Activated naive CD8-positive, alpha-beta T cell treated with anti-CD3 and anti-CD28 coated beads, Interleukin-2, amount 10 ng/mL, durations not matched to agents 7 days and 5 days (primary cell): ENCODE results near the gene DHRS3. TPM values are rescaled to one million over a fixed set of nuclear protein-coding genes. Genes with fewer than 3 reads are reported as not detected.
A peak's percentile ranks its signal among the peaks of the same experiment; 100 is the strongest.

Experiments used
- ATAC-seq: fragments of 150-1000 bp; cut with Tn5 transposase; one replicate; pipeline ENCODE4 v1.10.0; 2021; ENCODE audit warnings: low read depth, moderate library complexity
- POLR2A ChIA-PET: fragments of 350-600 bp; sonication (Branson Sonifier 250); formaldehyde crosslinking; loops from one replicate; lab custom pipeline; 2021; ENCODE audit warnings: antibody characterized with exemption; lab: Charles Lee
- DNase-seq: peaks from one replicate; pipeline ENCODE4 v3.0.0; 2021
- H3K27ac Mint-ChIP-seq: one replicate; pipeline ENCODE4 v1.8.0; 2022; ENCODE audit warnings: mild to moderate bottlenecking, mixed read lengths
- H3K27me3 Mint-ChIP-seq: one replicate; pipeline ENCODE4 v1.8.0; 2022; ENCODE audit warnings: mild to moderate bottlenecking, moderate library complexity, mixed read lengths
- H3K36me3 Mint-ChIP-seq: one replicate; pipeline ENCODE4 v1.8.0; 2021; ENCODE audit warnings: mild to moderate bottlenecking, mixed read lengths
- H3K4me1 Mint-ChIP-seq: one replicate; pipeline ENCODE4 v1.8.0; 2021; ENCODE audit warnings: mixed read lengths
- H3K4me3 Mint-ChIP-seq: one replicate; pipeline ENCODE4 v1.8.0; 2022; ENCODE audit warnings: mild to moderate bottlenecking, moderate library complexity, mixed read lengths
- H3K9me3 Mint-ChIP-seq: one replicate; pipeline ENCODE4 v1.8.0; 2021; ENCODE audit warnings: mixed read lengths
- total RNA-seq, 2 experiments: library from RNA; stranded (reverse); gene quantifications; one replicate each; pipeline ENCODE4 v1.2.3, GENCODE V29; 2021

Gene DHRS3
- total RNA-seq, 2 experiments from 2014 or later = 105 to 109 TPM

DNA sequence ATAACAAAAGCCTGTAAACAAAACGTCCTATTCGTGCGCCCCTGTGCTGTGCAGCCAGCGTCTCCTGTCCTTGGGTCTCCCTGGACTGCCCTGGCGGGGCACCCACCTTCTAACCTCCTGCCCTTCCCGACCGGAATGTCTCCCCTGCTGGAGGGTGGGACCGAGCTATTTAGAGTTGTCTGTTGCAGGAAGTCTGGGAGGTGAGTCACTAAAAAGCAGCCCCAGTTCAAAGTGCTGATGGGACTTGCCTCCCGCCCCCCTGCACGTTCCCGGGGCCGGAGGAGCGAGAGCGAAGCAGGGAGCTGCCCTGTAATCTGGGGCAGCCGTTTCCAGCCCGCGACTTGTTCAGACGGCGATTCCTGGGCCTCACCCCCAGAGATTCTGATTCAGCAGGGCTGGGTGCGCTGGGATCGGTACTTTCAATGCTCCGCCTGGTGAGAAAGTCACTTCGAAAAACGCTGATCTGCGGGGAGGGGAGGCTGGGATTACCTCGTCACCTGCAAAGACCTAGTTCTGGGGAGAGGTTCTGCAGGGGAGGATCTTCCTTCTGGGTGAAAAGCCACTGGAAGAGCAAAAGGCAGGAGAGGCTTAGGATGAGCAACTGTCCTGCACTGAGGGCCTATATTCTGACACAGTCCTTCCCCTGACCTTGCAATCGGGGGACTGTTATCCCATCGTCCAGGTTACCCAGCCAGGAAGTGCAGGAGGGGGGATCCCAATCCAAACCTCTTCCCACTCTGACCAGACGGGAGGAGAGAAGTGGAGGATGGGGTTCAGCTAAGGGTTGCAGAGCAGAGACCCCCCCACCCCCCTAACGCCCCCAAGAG lies 1.2 kb upstream of the DHRS3 start:
- Mint-ChIP-seq H3K27me3 (no peaks in the 10 kb centered on the region), H3K36me3 (peaks cover 21% of the 10 kb centered on the region), H3K9me3 (no peaks in the 10 kb centered on the region), H3K27ac (peak overlapping the region; percentile 100), H3K4me1 (peaks cover 26% of the 10 kb centered on the region), H3K4me3 (peak overlapping the region; percentile 100)
- DNase-seq = peak; percentile 75
- POLR2A ChIA-PET = interaction anchor here (0.8 to 7.7 kb wide), 18 partner anchors 10 to 306 kb away, joined by 3 to 122 read pairs (median 10); no protein-coding TSS in a partner anchor
- ATAC-seq = peak; percentile 14

DNA sequence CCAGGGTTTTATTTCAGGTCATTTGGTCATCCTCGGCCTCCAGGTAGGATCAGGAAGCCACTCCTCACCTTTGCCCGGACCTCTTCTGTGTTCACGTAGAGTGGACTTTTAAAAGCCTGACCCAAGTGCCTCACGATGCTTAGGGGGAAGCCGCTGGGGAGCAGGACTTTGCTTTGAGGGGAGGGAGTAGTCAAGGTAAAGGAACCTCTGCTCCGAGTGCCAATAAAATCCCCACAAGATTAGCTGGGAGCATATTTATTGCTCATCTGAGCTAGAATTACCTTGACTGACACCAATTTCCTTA lies 603 bp upstream of the DHRS3 start:
- ATAC-seq (peak; percentile 0), DNase-seq (no peak)
- H3K9me3 Mint-ChIP-seq = no peaks in the 10 kb centered on the region
- peaks cover 31% of the 10 kb centered on the region for H3K4me1 Mint-ChIP-seq
- POLR2A ChIA-PET = interaction anchor here (1.0 to 7.7 kb wide), 17 partner anchors 10 to 305 kb away, joined by 3 to 122 read pairs (median 10); no protein-coding TSS in a partner anchor
- H3K36me3 Mint-ChIP-seq = peaks cover 26% of the 10 kb centered on the region
- H3K27ac Mint-ChIP-seq = peak overlapping the region; percentile 100
- H3K4me3 Mint-ChIP-seq = peak overlapping the region; percentile 100
- no peaks in the 10 kb centered on the region for H3K27me3 Mint-ChIP-seq

DNA sequence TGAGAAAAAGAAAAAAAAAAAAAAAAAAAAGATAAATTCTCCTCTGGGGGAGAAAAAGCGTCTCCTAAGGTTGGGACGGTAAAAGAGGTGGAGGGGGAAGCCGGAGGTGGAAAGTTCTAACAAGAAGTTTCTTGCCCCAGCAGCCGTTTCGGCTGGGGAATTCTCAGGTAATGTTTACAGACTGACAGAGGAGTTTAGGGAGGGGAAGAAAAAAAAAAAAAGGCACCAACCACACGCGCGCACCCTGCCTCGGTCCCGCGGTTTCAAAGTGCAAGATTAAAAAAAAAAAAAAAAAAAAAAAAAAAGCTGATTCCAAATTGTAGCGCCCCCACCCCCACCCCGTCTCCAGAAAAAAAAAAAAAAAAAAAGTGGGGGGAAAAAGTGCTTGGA lies 504 bp downstream of the DHRS3 start:
- Mint-ChIP-seq H3K9me3 (no peaks in the 10 kb centered on the region), H3K4me1 (peaks cover 42% of the 10 kb centered on the region), H3K27me3 (no peaks in the 10 kb centered on the region), H3K4me3 (peak overlapping the region; percentile 100), H3K36me3 (peaks cover 37% of the 10 kb centered on the region), H3K27ac (peak overlapping the region; percentile 100)
- POLR2A ChIA-PET = interaction anchor here (0.6 to 7.7 kb wide), 34 partner anchors 8 to 710 kb away, joined by 3 to 122 read pairs (median 4); no protein-coding TSS in a partner anchor
- ATAC-seq (no peak), DNase-seq (peak; percentile 64)

DNA sequence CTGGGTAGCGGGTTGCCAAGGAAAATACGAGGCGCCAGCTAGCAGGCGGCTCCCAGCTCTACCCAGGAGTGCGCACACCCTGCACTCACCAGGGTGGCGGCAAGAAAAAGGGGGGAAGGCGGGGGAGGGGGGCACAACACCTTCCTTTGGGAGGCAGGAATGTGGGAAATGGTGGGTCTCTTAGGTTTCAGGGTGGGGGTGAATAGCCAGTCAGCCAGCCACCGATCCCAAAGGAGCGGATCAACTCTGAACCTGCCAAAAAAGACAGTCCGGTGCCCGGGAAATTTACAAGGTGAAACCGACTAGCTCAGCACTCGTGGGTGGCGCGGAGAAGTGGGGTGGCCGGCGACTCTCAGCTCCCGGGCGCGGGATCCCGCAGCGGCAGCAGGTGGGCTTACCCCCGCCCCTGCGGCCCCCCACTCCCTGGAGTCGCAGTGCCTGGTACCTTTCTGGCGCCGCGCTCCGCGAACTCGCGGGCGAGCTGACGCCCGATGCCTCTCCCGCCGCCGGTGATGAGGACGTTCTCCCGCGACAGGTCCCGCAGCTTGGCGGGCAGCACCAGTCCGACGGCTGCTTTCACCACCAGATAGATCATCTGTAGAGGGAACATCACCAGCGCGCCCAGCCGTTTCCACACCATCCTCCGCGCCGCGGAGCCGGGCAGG lies 1.2 kb downstream of the DHRS3 start:
- Mint-ChIP-seq H3K9me3 (no peaks in the 10 kb centered on the region), H3K36me3 (peaks cover 41% of the 10 kb centered on the region), H3K27ac (peak overlapping the region; percentile 100), H3K27me3 (no peaks in the 10 kb centered on the region), H3K4me1 (peaks cover 47% of the 10 kb centered on the region), H3K4me3 (peak overlapping the region; percentile 100)
- DNase-seq = peak; percentile 66
- no peak for ATAC-seq
- POLR2A ChIA-PET = interaction anchor here (0.5 to 7.7 kb wide), 27 partner anchors 13 to 709 kb away, joined by 3 to 122 read pairs (median 5); no protein-coding TSS in a partner anchor

DNA sequence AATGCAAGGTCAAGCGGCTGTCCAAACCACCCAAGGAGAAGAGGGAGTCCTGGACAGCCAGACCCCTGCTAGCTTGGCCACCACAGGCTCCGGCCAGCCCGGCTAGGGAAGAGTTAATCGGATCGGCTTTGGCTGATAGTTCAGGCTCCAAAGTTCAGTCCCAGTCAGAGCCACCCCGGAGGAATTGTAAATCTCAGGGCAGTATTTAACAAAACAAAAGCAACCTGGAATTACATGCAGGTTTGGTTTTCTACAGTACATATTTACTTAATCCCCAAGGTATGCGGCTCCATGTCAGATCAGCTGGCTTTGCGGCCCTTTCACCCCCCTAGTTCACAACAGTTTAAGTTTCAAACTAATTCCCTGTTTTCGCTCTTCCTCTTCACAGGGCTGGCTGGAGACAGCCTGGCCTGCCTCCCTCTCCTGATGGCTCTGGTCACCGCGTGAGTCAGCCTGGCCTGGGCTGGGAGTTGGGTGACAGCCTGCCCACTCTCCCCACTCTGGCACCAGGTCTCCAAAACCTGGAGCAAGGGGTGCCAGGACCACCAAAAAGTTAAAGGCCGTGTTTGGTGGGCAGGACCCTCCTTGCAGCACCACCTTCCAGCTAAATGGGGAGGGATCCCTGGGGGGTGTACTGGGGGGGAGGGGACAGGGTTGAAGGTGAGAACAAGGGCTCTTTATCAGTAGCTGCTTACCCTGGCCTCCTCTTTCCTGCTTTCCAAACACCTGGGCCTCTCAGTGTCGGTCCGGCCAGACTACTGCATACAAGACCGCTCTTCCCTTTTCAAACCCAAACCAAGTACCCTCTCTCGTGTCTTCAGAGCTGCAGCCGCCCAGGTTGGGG lies 1.9 kb downstream of the DHRS3 start:
- Mint-ChIP-seq H3K27me3 (no peaks in the 10 kb centered on the region), H3K27ac (peak overlapping the region; percentile 95), H3K4me1 (peaks cover 49% of the 10 kb centered on the region), H3K36me3 (peaks cover 47% of the 10 kb centered on the region), H3K9me3 (no peaks in the 10 kb centered on the region), H3K4me3 (peak overlapping the region; percentile 100)
- POLR2A ChIA-PET = interaction anchor here (0.5 to 7.7 kb wide), 22 partner anchors 12 to 484 kb away, joined by 3 to 122 read pairs (median 5); no protein-coding TSS in a partner anchor
- DNase-seq = no peak
- no peak for ATAC-seq

DNA sequence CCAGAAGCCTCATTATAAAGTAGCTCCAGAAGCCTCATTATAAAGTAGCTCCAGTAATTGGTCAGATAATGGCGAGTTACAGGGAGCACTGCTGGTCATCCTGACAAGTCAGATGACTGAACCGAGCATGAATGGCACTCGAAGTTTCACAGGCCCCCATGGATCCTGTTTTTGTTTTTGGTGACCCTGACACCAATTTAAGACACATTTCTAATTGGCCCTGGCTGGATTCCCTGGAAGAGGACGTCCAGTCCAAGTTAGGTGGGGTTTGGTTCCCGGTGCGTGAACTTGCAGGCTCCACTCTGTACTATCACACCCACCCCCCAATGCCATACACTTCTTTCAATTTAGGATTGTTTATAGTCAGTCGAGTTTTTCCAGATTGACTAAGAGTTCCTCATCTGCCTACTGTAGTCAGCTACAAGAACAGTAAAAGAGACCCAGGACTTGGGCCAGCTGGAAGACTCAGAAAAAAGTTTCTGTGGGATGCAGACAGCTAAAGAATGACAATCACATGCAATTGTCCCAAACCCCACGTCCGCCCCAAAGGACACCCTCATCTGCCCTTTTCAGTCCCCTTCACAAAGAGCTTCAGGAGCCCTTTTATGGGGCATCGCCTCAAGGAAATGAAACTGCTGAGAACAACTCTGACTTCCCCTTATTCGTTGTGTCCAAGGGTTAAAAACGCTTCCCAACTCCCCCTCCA lies 2.7 kb downstream of the DHRS3 start:
- Mint-ChIP-seq H3K27me3 (no peaks in the 10 kb centered on the region), H3K9me3 (no peaks in the 10 kb centered on the region), H3K4me3 (peak overlapping the region; percentile 100), H3K27ac (peak overlapping the region; percentile 95), H3K36me3 (peaks cover 54% of the 10 kb centered on the region), H3K4me1 (peaks cover 49% of the 10 kb centered on the region)
- DNase-seq (no peak), ATAC-seq (no peak)
- POLR2A ChIA-PET = interaction anchor here (0.5 to 7.7 kb wide), 14 partner anchors 11 to 274 kb away, joined by 3 to 122 read pairs (median 8); no protein-coding TSS in a partner anchor

DNA sequence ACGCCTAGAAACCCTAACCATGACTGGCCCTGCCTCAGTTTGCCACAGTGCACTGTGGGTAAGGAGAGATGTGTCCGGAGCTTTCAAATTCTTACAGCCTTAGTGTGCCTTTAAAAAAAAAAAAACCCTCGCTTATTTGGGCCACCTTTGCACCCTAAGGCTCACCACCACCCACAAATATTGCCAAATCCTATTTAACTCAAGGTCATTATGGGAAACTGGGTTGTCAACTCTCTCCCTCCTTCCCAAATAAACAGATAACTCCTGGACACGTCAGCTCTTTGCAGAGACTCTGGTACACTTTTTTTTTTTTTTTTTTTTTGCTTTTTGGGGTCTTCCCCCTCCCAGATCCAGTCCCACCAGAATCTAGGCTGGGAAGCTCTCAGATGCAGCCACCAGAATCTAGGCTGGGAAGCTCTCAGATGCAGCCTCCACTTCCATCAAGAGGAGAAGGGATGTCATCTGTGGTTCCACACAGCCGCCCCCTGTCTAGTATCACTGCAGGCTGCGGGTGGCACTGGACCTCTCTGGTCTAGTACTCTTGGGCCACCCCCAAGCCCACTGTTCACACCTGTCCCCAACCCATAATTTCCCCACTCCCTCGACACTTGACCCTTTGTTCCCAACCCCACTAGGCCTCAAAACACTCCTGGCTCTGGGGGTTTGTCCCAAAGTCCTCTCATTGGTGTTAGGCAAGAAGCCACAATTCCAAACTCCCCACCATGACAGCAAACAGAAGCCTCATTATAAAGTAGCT lies 3.4 kb downstream of the DHRS3 start:
- H3K27me3 Mint-ChIP-seq = no peaks in the 10 kb centered on the region
- H3K4me1 Mint-ChIP-seq = peaks cover 46% of the 10 kb centered on the region
- peaks cover 61% of the 10 kb centered on the region for H3K36me3 Mint-ChIP-seq
- peak overlapping the region; percentile 68 for H3K27ac Mint-ChIP-seq
- ATAC-seq (no peak), DNase-seq (no peak)
- POLR2A ChIA-PET = interaction anchor here (0.6 to 7.7 kb wide), 10 partner anchors 11 to 936 kb away, joined by 3 to 122 read pairs (median 5); no protein-coding TSS in a partner anchor
- no peaks in the 10 kb centered on the region for H3K9me3 Mint-ChIP-seq
- peak overlapping the region; percentile 100 for H3K4me3 Mint-ChIP-seq

DNA sequence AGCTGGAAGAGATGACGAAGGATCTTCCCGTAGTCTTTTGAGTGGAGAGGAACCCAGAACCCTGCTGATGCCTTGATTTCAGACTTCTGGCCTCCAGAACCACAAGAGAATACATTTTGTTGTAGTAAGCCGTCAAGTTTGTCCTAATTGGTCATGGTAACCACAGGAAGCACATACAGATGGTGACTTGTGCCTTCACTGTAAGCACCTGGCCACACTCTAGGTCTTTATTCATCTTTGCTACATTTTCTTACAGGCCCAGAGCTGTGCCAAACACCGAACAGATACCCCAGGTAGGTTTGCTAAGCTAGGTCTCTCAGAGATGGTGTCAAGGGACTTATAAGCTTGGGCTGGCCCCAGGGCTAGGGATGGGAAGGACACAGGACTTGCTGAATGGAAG lies 4.8 kb downstream of the DHRS3 start:
- H3K36me3 Mint-ChIP-seq = peaks cover 74% of the 10 kb centered on the region
- H3K4me1 Mint-ChIP-seq = peaks cover 51% of the 10 kb centered on the region
- H3K27ac Mint-ChIP-seq = peak overlapping the region; percentile 27
- peak overlapping the region; percentile 100 for H3K4me3 Mint-ChIP-seq
- ATAC-seq = no peak
- POLR2A ChIA-PET = interaction anchor here (1.0 to 7.7 kb wide), 3 partner anchors 9 to 173 kb away, joined by 3 to 98 read pairs (median 3); no protein-coding TSS in a partner anchor
- no peak for DNase-seq
- no peaks in the 10 kb centered on the region for H3K9me3 Mint-ChIP-seq
- H3K27me3 Mint-ChIP-seq = no peaks in the 10 kb centered on the region

DNA sequence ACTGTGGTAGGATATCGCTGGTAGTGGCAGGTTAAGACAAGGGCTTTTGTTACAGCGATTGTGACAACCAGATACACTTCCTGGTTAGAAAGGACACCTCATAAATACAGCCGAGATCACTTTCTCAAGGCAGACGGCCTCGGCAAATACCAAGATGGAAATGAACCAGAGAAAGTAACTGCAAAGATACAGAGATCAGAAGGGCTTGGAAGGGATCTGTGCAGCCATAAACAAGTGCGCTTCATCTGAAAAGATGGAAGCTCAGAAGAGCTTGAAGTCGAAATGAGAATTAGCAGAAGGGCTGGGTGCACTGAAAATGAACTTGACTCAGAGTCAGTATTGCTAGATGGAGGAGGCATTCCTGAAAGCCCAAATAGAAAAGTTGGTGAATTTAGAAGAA lies 7.1 kb downstream of the DHRS3 start:
- POLR2A ChIA-PET = interaction anchor here (0.7 kb wide), 1 partner anchor 101 kb away, joined by 3 read pairs; no protein-coding TSS in a partner anchor
- Mint-ChIP-seq H3K27me3 (no peaks in the 10 kb centered on the region), H3K4me1 (peaks cover 63% of the 10 kb centered on the region), H3K9me3 (peaks cover 8% of the 10 kb centered on the region), H3K36me3 (peaks cover 88% of the 10 kb centered on the region), H3K4me3 (no peak overlapping the region), H3K27ac (peak overlapping the region; percentile 30)
- no peak for ATAC-seq
- no peak for DNase-seq

DNA sequence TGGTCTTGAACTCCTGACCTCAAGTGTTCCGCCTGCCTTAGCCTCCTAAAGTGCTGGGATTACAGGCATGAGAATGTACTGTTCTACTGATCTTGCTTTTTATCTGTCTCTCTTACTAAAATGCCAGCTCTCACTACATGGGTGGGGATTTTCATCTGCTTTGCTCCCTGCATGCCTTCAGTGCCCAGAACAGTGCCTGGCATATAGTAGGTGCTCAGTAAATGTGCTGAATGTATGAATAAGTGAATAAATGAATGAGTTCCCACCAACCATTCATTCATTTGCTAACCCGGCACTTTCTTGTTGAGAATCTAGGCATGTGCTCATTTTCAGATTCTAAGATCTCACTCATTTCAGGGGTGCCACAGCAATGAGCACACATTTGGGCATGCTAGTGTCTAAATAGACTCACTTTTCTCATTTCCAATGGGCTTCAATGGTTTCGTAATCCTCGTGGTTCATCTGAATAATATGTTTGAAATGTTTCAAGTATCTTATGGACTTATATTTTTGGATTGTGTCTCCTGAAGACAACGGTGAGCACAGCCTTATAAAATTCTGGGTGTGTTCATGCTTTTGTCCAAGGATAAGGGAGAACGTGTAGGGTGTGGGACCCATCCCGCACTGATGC lies 7.6 kb downstream of the DHRS3 start:
- Mint-ChIP-seq H3K4me1 (peaks cover 66% of the 10 kb centered on the region), H3K9me3 (peaks cover 8% of the 10 kb centered on the region), H3K4me3 (no peak overlapping the region), H3K27me3 (no peaks in the 10 kb centered on the region), H3K36me3 (peaks cover 87% of the 10 kb centered on the region), H3K27ac (peak overlapping the region; percentile 30)
- DNase-seq (no peak), ATAC-seq (no peak)
- POLR2A ChIA-PET = no interaction called here

DNA sequence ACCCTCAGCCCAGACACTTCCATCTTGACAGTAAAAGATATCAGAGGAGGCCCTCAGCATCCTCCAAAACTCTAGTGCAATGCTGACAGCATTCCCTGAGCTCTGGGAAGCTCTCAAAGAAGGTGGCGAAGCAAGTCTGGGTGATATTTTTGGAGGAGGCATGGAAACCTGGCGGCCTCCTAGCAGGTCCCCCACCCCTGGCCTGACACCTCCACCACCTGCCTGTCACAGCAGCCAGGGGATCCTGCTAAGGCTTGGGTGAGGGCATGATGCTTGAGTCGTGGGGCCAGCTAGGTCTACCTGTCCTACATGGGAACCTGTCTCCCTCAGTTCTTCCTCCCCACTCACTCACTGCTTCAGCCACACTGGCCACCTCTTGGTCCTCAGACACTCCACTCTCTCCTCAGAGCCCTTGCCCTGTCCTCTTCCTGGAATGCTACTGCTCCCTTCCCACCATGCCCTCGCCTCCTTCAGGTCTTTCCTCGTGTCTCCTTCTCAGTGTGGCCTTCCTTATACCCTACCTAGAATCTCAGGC lies 8.5 kb downstream of the DHRS3 start:
- Mint-ChIP-seq H3K27me3 (no peaks in the 10 kb centered on the region), H3K36me3 (peaks cover 86% of the 10 kb centered on the region), H3K27ac (peak overlapping the region; percentile 24), H3K4me1 (peaks cover 69% of the 10 kb centered on the region), H3K4me3 (no peak overlapping the region), H3K9me3 (peaks cover 8% of the 10 kb centered on the region)
- DNase-seq = no peak
- ATAC-seq = no peak
- POLR2A ChIA-PET = interaction anchor here (0.8 to 1.3 kb wide), 2 partner anchors 8 to 9 kb away, joined by 3 read pairs; partner anchors contain the start of gene DHRS3
